ENCODE results near the gene UTP14C. TPM values are rescaled to one million over a fixed set of nuclear protein-coding genes. Genes with fewer than 3 reads are reported as not detected.

UTP14C gene
- total and polyA plus RNA-seq, 2 of the 13 experiments (the other 11 are each of a cell fraction or from before 2014, with no cell fraction given) = 8.8 to 12.2 TPM

DNA sequence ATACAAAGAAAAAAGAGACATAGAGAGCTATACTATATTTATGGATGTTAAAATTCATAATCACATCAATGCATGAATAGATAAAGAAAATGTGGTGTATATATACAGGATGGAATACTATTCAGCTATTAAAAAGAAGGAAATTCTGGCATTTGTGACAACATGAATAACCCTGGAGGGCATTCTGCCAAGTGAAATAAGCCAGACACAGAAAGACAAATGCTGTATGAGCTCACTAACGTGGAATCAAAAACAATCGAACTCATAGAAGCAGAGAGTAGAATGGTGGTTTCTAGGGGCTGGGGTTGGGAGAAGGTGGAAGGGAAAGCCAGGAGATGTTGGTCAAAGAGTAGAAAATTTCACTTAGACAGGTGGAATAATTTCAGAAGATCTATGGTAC lies 24.0 kb downstream of the UTP14C start:
- ChIA-PET POLR2A (no interaction called here), CTCF (ENCODE audit: low intra/inter-chr PET ratio, low total read pairs) (no interaction called here)
- WGBS (ENCODE audit: low lambda C conversion rate) = 44% methylated on average over 2 of the region's 2 CpGs
- Histone ChIP-seq H4K20me1 (ENCODE audit: insufficient read depth, low read length) (no peaks in the 10 kb centered on the region), H2AFZ (ENCODE audit: low read length) (no peak overlapping the region), H3K9me3 (ENCODE audit: low read length) (no peaks in the 10 kb centered on the region), H3K4me2 (ENCODE audit: low read depth, low read length) (no peak overlapping the region), H3K4me3 (replicated peaks in 1 of 3; ENCODE audit: insufficient read depth in 1 of 3, low read depth in 2 of 3, low read length in 3 of 3) (no peak overlapping the region), H3K79me2 (ENCODE audit: insufficient read depth, low read length) (no peaks in the 10 kb centered on the region), H3K27me3 (ENCODE audit: control insufficient read depth in 1 of 2, insufficient read depth in 2 of 2, low read length in 2 of 2) (no peaks in the 10 kb centered on the region), H3K4me1 (ENCODE audit: insufficient read depth, low read length) (peaks cover 9% of the 10 kb centered on the region), H3K27ac (ENCODE audit: extremely low read length, insufficient read depth, low read length) (no peak overlapping the region), H3K9ac (ENCODE audit: insufficient read depth, low read depth, low read length) (no peak overlapping the region), H3K36me3 (replicated peaks in 1 of 2; ENCODE audit: control insufficient read depth in 1 of 2, insufficient read depth in 2 of 2, low read length in 2 of 2) (no peaks in the 10 kb centered on the region)
- no TSS peak for BruUV-seq (replicated peaks)
- DNase-seq (ENCODE audit: low spot score) (no peak), FAIRE-seq (no peak), ATAC-seq (no peak)
- intact Hi-C loops (cut with micrococcal nuclease; ENCODE audit: unreplicated experiment) = no loop called here
- in situ Hi-C loops (cut with HindIII; ENCODE audit: extremely low pct_ligation_motif_present, low pct_unique_long_range_greater_than_20kb) = no loop called here
- TF ChIP-seq, protein P1, sequence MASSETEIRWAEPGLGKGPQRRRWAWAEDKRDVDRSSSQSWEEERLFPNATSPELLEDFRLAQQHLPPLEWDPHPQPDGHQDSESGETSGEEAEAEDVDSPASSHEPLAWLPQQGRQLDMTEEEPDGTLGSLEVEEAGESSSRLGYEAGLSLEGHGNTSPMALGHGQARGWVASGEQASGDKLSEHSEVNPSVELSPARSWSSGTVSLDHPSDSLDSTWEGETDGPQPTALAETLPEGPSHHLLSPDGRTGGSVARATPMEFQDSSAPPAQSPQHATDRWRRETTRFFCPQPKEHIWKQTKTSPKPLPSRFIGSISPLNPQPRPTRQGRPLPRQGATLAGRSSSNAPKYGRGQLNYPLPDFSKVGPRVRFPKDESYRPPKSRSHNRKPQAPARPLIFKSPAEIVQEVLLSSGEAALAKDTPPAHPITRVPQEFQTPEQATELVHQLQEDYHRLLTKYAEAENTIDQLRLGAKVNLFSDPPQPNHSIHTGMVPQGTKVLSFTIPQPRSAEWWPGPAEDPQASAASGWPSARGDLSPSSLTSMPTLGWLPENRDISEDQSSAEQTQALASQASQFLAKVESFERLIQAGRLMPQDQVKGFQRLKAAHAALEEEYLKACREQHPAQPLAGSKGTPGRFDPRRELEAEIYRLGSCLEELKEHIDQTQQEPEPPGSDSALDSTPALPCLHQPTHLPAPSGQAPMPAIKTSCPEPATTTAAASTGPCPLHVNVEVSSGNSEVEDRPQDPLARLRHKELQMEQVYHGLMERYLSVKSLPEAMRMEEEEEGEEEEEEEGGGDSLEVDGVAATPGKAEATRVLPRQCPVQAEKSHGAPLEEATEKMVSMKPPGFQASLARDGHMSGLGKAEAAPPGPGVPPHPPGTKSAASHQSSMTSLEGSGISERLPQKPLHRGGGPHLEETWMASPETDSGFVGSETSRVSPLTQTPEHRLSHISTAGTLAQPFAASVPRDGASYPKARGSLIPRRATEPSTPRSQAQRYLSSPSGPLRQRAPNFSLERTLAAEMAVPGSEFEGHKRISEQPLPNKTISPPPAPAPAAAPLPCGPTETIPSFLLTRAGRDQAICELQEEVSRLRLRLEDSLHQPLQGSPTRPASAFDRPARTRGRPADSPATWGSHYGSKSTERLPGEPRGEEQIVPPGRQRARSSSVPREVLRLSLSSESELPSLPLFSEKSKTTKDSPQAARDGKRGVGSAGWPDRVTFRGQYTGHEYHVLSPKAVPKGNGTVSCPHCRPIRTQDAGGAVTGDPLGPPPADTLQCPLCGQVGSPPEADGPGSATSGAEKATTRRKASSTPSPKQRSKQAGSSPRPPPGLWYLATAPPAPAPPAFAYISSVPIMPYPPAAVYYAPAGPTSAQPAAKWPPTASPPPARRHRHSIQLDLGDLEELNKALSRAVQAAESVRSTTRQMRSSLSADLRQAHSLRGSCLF (CRISPR knock-in tag; IDR thresholded peaks at IDR 0.05; ENCODE audit: borderline replicate concordance) = no peak
- TF ChIP-seq TRAFD1 (CRISPR knock-in tag; IDR thresholded peaks at IDR 0.05; ENCODE audit: borderline replicate concordance) (no peak), NKX3-1 (CRISPR knock-in tag; IDR thresholded peaks at IDR 0.05) (no peak), ZNF557 (CRISPR knock-in tag; IDR thresholded peaks at IDR 0.05) (no peak), ESRRA (CRISPR knock-in tag; IDR thresholded peaks at IDR 0.05; ENCODE audit: low read depth) (no peak), FOXO1 (CRISPR knock-in tag; IDR thresholded peaks at IDR 0.05) (no peak), ZNF496 (CRISPR knock-in tag; IDR thresholded peaks at IDR 0.05; ENCODE audit: insufficient replicate concordance) (no peak), NR2F2 (IDR thresholded peaks at IDR 0.05; ENCODE audit: borderline replicate concordance, low read depth) (no peak), TAF1 (CRISPR knock-in tag; IDR thresholded peaks at IDR 0.05) (no peak), AGO2 (optimal IDR thresholded peaks at IDR 0.05; ENCODE audit: low read depth, low read length) (no peak)
- TF ChIP-seq, protein P2, sequence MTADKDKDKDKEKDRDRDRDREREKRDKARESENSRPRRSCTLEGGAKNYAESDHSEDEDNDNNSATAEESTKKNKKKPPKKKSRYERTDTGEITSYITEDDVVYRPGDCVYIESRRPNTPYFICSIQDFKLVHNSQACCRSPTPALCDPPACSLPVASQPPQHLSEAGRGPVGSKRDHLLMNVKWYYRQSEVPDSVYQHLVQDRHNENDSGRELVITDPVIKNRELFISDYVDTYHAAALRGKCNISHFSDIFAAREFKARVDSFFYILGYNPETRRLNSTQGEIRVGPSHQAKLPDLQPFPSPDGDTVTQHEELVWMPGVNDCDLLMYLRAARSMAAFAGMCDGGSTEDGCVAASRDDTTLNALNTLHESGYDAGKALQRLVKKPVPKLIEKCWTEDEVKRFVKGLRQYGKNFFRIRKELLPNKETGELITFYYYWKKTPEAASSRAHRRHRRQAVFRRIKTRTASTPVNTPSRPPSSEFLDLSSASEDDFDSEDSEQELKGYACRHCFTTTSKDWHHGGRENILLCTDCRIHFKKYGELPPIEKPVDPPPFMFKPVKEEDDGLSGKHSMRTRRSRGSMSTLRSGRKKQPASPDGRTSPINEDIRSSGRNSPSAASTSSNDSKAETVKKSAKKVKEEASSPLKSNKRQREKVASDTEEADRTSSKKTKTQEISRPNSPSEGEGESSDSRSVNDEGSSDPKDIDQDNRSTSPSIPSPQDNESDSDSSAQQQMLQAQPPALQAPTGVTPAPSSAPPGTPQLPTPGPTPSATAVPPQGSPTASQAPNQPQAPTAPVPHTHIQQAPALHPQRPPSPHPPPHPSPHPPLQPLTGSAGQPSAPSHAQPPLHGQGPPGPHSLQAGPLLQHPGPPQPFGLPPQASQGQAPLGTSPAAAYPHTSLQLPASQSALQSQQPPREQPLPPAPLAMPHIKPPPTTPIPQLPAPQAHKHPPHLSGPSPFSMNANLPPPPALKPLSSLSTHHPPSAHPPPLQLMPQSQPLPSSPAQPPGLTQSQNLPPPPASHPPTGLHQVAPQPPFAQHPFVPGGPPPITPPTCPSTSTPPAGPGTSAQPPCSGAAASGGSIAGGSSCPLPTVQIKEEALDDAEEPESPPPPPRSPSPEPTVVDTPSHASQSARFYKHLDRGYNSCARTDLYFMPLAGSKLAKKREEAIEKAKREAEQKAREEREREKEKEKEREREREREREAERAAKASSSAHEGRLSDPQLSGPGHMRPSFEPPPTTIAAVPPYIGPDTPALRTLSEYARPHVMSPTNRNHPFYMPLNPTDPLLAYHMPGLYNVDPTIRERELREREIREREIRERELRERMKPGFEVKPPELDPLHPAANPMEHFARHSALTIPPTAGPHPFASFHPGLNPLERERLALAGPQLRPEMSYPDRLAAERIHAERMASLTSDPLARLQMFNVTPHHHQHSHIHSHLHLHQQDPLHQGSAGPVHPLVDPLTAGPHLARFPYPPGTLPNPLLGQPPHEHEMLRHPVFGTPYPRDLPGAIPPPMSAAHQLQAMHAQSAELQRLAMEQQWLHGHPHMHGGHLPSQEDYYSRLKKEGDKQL (CRISPR knock-in tag; IDR thresholded peaks at IDR 0.05; ENCODE audit: low read depth) = no peak
- TF ChIP-seq, protein P3, sequence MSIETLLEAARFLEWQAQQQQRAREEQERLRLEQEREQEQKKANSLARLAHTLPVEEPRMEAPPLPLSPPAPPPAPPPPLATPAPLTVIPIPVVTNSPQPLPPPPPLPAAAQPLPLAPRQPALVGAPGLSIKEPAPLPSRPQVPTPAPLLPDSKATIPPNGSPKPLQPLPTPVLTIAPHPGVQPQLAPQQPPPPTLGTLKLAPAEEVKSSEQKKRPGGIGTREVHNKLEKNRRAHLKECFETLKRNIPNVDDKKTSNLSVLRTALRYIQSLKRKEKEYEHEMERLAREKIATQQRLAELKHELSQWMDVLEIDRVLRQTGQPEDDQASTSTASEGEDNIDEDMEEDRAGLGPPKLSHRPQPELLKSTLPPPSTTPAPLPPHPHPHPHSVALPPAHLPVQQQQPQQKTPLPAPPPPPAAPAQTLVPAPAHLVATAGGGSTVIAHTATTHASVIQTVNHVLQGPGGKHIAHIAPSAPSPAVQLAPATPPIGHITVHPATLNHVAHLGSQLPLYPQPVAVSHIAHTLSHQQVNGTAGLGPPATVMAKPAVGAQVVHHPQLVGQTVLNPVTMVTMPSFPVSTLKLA (IDR thresholded peaks at IDR 0.05) = no peak
